ENCODE data around the gene RAB5A.

DNA sequence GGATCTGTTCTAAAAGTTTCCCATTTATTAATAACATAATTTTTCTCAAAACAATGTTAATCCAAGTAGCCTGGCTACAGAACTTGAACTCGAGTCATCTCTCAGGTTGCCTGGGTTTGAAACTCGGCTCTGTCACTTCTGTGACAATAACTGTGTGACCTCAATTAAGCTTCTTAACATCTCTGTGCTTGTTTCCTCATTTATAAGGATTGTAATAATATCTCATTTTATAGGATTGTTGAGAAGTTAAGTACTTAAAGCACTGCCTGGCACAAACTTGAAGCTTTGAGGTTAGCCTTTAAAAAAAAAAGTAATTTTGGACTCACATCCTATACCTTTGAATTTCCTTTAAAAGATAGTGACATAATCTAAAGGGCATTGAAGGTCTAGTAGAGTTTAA lies 3.4 kb downstream of the RAB5A start:
- TF ChIP-seq EZH2phosphoT487 (IDR thresholded peaks at IDR 0.05; ENCODE audit: insufficient read depth, low read depth) (no peak), EZH2 (IDR thresholded peaks at IDR 0.05; ENCODE audit: insufficient read depth, poor library complexity, severe bottlenecking) (no peak)
